ENCODE results near the gene USP53.
A peak's percentile ranks its signal among the peaks of the same experiment; 100 is the strongest.

The USP53 gene

DNA sequence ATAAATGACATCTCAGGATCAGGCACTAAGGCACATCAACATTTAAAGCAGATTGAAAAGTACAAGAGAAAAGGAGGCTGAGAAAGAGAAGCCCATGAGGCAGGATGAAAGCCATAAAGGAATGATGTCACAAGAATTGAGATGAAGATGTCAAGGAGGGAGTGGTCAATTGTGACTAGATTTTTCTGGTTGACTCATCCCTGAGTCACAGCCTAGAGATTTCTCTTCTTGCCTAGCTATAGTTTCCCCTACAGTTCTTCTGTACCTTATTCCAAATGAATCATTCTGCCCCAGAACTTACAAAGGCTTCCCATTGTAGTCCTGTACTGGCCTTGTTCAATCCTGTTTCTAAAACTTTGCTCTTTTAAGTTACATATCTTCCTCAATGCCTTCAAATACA is 3.4 kb upstream of the USP53 start:
- TF ChIP-seq CTCF (IDR thresholded peaks at IDR 0.05): no peak
- H3K27me3 ChIP-seq (ENCODE audit: control insufficient read depth, insufficient read depth, low read length): no peaks in the 10 kb centered on the region
- no peak overlapping the region for H3K9ac ChIP-seq
- no peaks in the 10 kb centered on the region for H3K9me3 ChIP-seq (ENCODE audit: control insufficient read depth, low read length)
- no peak overlapping the region for H3K4me3 ChIP-seq (ENCODE audit: low read depth, low read length)
- no peaks in the 10 kb centered on the region for H3K36me3 ChIP-seq (ENCODE audit: control insufficient read depth, insufficient read depth, low read length)
- H3K4me2 ChIP-seq (ENCODE audit: low read length): no peak overlapping the region
- no peak overlapping the region for H2AFZ ChIP-seq
- no peaks in the 10 kb centered on the region for H3K79me2 ChIP-seq
- no peak overlapping the region for H3K27ac ChIP-seq
- no peaks in the 10 kb centered on the region for H3K4me1 ChIP-seq

DNA sequence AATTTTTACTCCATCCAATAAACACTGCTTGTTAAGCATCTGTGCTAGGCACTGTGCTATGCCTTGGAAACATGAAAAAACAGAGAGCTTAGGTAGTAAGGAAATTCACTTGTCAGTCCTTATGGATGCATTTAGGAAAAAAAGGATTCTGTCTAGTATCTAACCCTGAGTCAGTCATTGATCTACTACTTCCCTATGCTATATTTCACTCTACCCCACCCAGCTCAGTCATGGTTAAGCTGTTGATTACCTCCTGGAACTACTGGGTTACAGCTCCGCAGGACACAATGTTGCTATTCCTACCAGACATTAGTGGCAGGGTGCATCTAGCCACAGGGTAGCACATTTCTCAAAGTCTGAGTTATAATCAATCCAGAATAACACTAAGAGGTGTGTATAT is 2.9 kb upstream of the USP53 start:
- H3K4me2 ChIP-seq (ENCODE audit: low read length): no peak overlapping the region
- no peaks in the 10 kb centered on the region for H3K36me3 ChIP-seq (ENCODE audit: control insufficient read depth, insufficient read depth, low read length)
- H3K9me3 ChIP-seq (ENCODE audit: control insufficient read depth, low read length): no peaks in the 10 kb centered on the region
- no peak overlapping the region for H3K9ac ChIP-seq
- no peaks in the 10 kb centered on the region for H3K4me1 ChIP-seq
- no peaks in the 10 kb centered on the region for H3K79me2 ChIP-seq
- no peak for TF ChIP-seq CTCF (IDR thresholded peaks at IDR 0.05)
- H2AFZ ChIP-seq: no peak overlapping the region
- no peak overlapping the region for H3K27ac ChIP-seq
- H3K4me3 ChIP-seq (ENCODE audit: low read depth, low read length): no peak overlapping the region
- H3K27me3 ChIP-seq (ENCODE audit: control insufficient read depth, insufficient read depth, low read length): no peaks in the 10 kb centered on the region

DNA sequence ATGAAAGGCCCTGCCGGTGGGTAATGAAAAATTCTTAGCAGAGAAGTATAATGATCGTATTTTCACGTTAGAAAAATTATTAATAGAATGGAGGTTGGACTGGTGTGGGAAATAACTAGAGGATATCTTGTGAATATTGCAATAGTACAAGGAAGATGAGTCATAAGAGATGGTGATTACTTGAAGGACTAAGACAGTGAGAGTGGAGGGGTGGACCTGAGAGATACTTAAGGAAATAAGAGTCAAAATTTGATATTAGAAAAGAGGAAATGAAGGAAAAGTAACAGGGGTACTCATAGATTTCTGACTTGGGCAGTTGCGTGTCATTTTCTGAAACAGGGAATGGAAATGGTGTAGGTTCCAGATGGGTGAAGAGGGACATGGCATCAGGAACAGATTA is 1.7 kb upstream of the USP53 start:
- Histone ChIP-seq H3K36me3 (ENCODE audit: control insufficient read depth, insufficient read depth, low read length) (no peaks in the 10 kb centered on the region), H2AFZ (no peak overlapping the region), H3K4me1 (no peaks in the 10 kb centered on the region), H3K9me3 (ENCODE audit: control insufficient read depth, low read length) (no peaks in the 10 kb centered on the region), H3K79me2 (no peaks in the 10 kb centered on the region), H3K9ac (no peak overlapping the region), H3K27me3 (ENCODE audit: control insufficient read depth, insufficient read depth, low read length) (no peaks in the 10 kb centered on the region), H3K27ac (no peak overlapping the region), H3K4me2 (ENCODE audit: low read length) (no peak overlapping the region), H3K4me3 (ENCODE audit: low read depth, low read length) (no peak overlapping the region)
- TF ChIP-seq CTCF (IDR thresholded peaks at IDR 0.05): no peak

DNA sequence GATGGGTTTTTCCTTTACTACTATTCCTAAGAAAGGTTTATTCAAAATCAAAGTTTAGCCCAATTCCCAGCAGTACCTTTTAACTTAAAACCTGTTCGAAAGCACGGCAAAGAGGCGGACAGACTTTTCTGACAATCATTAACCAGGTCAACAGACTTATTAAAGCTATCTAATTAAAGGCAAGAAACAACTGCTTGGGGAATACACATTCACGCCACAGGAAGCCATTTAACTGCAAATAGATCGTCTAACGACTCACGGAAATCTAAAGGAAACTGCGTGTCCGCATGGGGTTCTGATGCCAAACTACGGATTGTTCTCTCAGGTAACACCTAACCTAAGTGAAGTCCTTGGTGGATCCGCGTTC is 663 bp upstream of the USP53 start:
- Histone ChIP-seq H3K79me2 (peaks cover 2% of the 10 kb centered on the region), H3K9me3 (ENCODE audit: control insufficient read depth, low read length) (no peaks in the 10 kb centered on the region), H3K36me3 (ENCODE audit: control insufficient read depth, insufficient read depth, low read length) (no peaks in the 10 kb centered on the region), H3K27me3 (ENCODE audit: control insufficient read depth, insufficient read depth, low read length) (no peaks in the 10 kb centered on the region), H2AFZ (peak overlapping the region; percentile 93), H3K27ac (peak overlapping the region; percentile 87), H3K4me2 (ENCODE audit: low read length) (peak overlapping the region; percentile 81), H3K4me1 (no peaks in the 10 kb centered on the region), H3K9ac (no peak overlapping the region), H3K4me3 (ENCODE audit: low read depth, low read length) (peak overlapping the region; percentile 78)
- no peak for TF ChIP-seq CTCF (IDR thresholded peaks at IDR 0.05)

DNA sequence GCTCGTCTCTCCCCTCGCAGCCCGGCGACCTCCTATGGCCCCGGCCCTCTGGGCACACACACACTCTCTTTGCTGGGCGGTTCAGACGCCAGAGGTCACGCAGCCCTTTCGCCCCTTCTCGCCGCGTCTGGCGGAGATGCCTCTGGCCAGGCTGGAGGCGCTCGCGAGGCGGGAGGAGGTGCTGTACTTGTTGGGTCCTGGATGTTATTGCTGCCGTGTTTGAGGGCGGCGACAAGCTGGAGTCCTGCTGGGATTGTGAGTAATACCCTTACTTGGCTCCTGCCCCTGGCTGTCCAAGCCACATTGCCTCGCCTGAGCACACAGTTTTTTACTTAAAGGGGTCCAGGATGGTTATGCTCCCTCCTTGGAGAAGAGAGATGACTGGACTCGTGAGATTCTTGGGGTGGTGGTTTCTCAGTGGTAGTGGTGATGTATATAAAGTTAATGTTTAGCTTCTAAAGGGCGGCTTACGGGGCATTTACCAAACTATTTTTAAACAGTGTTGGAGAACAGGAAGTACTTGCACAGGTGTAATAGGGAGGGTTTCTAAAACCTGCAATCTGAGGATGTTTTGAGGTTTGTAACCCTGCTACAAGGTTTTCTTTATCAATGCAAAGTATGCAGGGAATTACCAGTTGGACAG is 572 bp downstream of the USP53 start:
- H3K4me1 ChIP-seq: no peaks in the 10 kb centered on the region
- TF ChIP-seq CTCF (IDR thresholded peaks at IDR 0.05): peak; percentile 14
- H3K79me2 ChIP-seq: peaks cover 2% of the 10 kb centered on the region
- peak overlapping the region; percentile 87 for H3K27ac ChIP-seq
- H3K27me3 ChIP-seq (ENCODE audit: control insufficient read depth, insufficient read depth, low read length): no peaks in the 10 kb centered on the region
- H3K36me3 ChIP-seq (ENCODE audit: control insufficient read depth, insufficient read depth, low read length): no peaks in the 10 kb centered on the region
- peak overlapping the region; percentile 93 for H2AFZ ChIP-seq
- H3K9ac ChIP-seq: peak overlapping the region; percentile 61
- H3K4me3 ChIP-seq (ENCODE audit: low read depth, low read length): peak overlapping the region; percentile 78
- H3K9me3 ChIP-seq (ENCODE audit: control insufficient read depth, low read length): no peaks in the 10 kb centered on the region
- peak overlapping the region; percentile 90 for H3K4me2 ChIP-seq (ENCODE audit: low read length)

Measured in parathyroid adenoma (tissue), 2 donors.